ENCODE data around the gene ZNF445.

ZNF445 gene

DNA sequence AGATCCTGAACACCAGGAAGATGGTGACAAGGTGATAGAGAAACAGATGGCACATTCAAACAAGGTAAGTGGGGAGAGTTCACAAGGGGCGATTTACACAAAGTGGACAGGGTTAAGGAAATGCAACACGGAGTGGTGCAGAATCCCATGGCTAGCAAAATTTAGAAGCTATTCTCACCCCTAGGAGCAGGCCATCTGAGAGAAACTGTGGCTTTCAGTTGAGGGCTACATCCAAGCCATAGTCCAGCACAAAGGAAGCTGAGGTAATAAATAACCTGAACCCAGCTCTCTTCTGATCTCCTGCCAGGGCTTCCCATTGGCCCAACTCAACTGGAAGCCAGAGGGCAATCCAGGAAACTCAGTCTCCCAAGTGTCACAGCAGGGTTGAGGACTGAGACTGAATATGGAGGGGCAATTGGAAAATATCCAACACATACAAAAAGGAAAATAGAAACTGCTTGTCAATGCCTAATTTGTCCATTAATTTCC is 1.2 kb upstream of the ZNF445 start:
- H4K8ac ChIP-seq (ENCODE audit: low read length), result no peak overlapping the region
- H3K4me2 ChIP-seq (ENCODE audit: low read length, poor library complexity, severe bottlenecking), result no peak overlapping the region
- no peak overlapping the region for H3K27ac ChIP-seq (ENCODE audit: low read length, poor library complexity, severe bottlenecking)
- 88% methylated on average over 2 of the region's 2 CpGs for WGBS
- H3K9me3 ChIP-seq (ENCODE audit: control insufficient read depth, low read length), result no peaks in the 10 kb centered on the region
- no peak overlapping the region for H2BK5ac ChIP-seq (ENCODE audit: low read depth, low read length, poor library complexity, severe bottlenecking)
- no peak overlapping the region for H3K4ac ChIP-seq (ENCODE audit: low read depth in 1 of 2, low read length in 2 of 2)
- H3K36me3 ChIP-seq (ENCODE audit: control insufficient read depth in 1 of 2, insufficient read depth in 2 of 2, low read depth in 1 of 2, low read length in 2 of 2), result no peaks in the 10 kb centered on the region
- H3K4me3 ChIP-seq (ENCODE audit: insufficient read depth in 1 of 2, low read depth in 1 of 2, low read length in 2 of 2), result no peak overlapping the region
- H3K9ac ChIP-seq (ENCODE audit: low read length), result no peak overlapping the region
- H2BK15ac ChIP-seq (ENCODE audit: low read depth, poor library complexity, severe bottlenecking), result no peak overlapping the region
- no peak overlapping the region for H2AFZ ChIP-seq (ENCODE audit: low read depth, low read length)
- H2BK120ac ChIP-seq (ENCODE audit: low read depth, low read length), result no peak overlapping the region
- no peak overlapping the region for H3K14ac ChIP-seq (ENCODE audit: low read length in 2 of 2)
- H3K18ac ChIP-seq (ENCODE audit: low read depth in 1 of 2, low read length in 2 of 2), result no peak overlapping the region
- no peak overlapping the region for H3K23ac ChIP-seq (ENCODE audit: low read length in 2 of 2)
- H4K91ac ChIP-seq (ENCODE audit: low read length), result no peak overlapping the region
- no peak overlapping the region for H2BK12ac ChIP-seq (ENCODE audit: low read length in 2 of 2)
- peaks cover 2% of the 10 kb centered on the region for H3K79me1 ChIP-seq (replicated peaks; ENCODE audit: low read length, poor library complexity, severe bottlenecking)
- H3K4me1 ChIP-seq (ENCODE audit: control insufficient read depth, insufficient read depth, low read depth, low read length), result peaks cover 4% of the 10 kb centered on the region
- H2AK5ac ChIP-seq (ENCODE audit: low read length, severe bottlenecking), result no peak overlapping the region
- DNase-seq, result no peak
- no peaks in the 10 kb centered on the region for H3K27me3 ChIP-seq (ENCODE audit: control insufficient read depth in 1 of 2, insufficient read depth in 1 of 2, low read length in 2 of 2)

DNA sequence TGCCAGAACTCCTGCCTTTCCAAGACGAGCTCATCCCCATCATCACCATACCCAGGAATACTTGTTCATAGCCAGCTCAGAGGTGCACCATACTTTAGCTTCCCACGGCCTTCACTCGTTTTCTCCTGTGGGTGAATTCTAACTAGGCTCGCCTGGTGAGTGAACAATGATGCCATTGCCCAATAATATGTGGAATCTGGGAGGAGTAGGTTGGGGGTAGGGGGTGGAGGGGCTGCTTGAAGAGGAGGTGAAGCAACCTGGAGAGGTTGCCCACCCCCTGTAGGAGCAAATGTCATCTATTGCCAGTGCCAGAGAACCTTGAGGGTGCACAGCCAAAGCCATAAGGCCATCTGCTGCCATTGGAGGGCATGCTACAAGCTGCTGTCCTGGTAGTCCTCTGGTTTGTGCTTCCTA is 592 bp upstream of the ZNF445 start:
- Histone ChIP-seq H4K8ac (ENCODE audit: low read length) (peak overlapping the region; percentile 93), H4K91ac (ENCODE audit: low read length) (no peak overlapping the region), H3K4me1 (ENCODE audit: control insufficient read depth, insufficient read depth, low read depth, low read length) (peaks cover 4% of the 10 kb centered on the region), H3K79me1 (replicated peaks; ENCODE audit: low read length, poor library complexity, severe bottlenecking) (peaks cover 2% of the 10 kb centered on the region), H3K23ac (ENCODE audit: low read length in 2 of 2) (no peak overlapping the region), H3K9ac (ENCODE audit: low read length) (peak overlapping the region; percentile 87), H2BK12ac (ENCODE audit: low read length in 2 of 2) (peak overlapping the region in 1 of 2 experiments; percentile 21), H3K4me2 (ENCODE audit: low read length, poor library complexity, severe bottlenecking) (peak overlapping the region; percentile 67), H3K4ac (ENCODE audit: low read depth in 1 of 2, low read length in 2 of 2) (peak overlapping the region in 1 of 2 experiments; percentile 66), H2BK15ac (ENCODE audit: low read depth, poor library complexity, severe bottlenecking) (no peak overlapping the region), H3K27me3 (ENCODE audit: control insufficient read depth in 1 of 2, insufficient read depth in 1 of 2, low read length in 2 of 2) (no peaks in the 10 kb centered on the region), H2AK5ac (ENCODE audit: low read length, severe bottlenecking) (no peak overlapping the region), H3K27ac (ENCODE audit: low read length, poor library complexity, severe bottlenecking) (no peak overlapping the region), H2AFZ (ENCODE audit: low read depth, low read length) (peak overlapping the region; percentile 98), H2BK120ac (ENCODE audit: low read depth, low read length) (no peak overlapping the region), H3K4me3 (ENCODE audit: insufficient read depth in 1 of 2, low read depth in 1 of 2, low read length in 2 of 2) (peak overlapping the region in 1 of 2 experiments; percentile 82), H2BK5ac (ENCODE audit: low read depth, low read length, poor library complexity, severe bottlenecking) (no peak overlapping the region), H3K36me3 (ENCODE audit: control insufficient read depth in 1 of 2, insufficient read depth in 2 of 2, low read depth in 1 of 2, low read length in 2 of 2) (no peaks in the 10 kb centered on the region), H3K9me3 (ENCODE audit: control insufficient read depth, low read length) (no peaks in the 10 kb centered on the region), H3K18ac (ENCODE audit: low read depth in 1 of 2, low read length in 2 of 2) (no peak overlapping the region), H3K14ac (ENCODE audit: low read length in 2 of 2) (no peak overlapping the region)
- no peak for DNase-seq
- WGBS, result 82% methylated on average over 4 of the region's 4 CpGs

GRCh38 chr3:44476963-44477311 is 533 bp downstream of the ZNF445 start:
- DNase-seq, result no peak
- H3K79me1 ChIP-seq (replicated peaks; ENCODE audit: low read length, poor library complexity, severe bottlenecking), result peaks cover 6% of the 10 kb centered on the region
- peaks cover 4% of the 10 kb centered on the region for H3K4me1 ChIP-seq (ENCODE audit: control insufficient read depth, insufficient read depth, low read depth, low read length)
- no peak overlapping the region for H2BK5ac ChIP-seq (ENCODE audit: low read depth, low read length, poor library complexity, severe bottlenecking)
- H2BK12ac ChIP-seq (ENCODE audit: low read length in 2 of 2), result no peak overlapping the region
- no peaks in the 10 kb centered on the region for H3K36me3 ChIP-seq (ENCODE audit: control insufficient read depth in 1 of 2, insufficient read depth in 2 of 2, low read depth in 1 of 2, low read length in 2 of 2)
- H3K27ac ChIP-seq (ENCODE audit: low read length, poor library complexity, severe bottlenecking), result no peak overlapping the region
- WGBS, result no CpG with 5 or more reads among the region's 5 CpGs
- no peak overlapping the region for H3K4ac ChIP-seq (ENCODE audit: low read depth in 1 of 2, low read length in 2 of 2)
- no peak overlapping the region for H3K18ac ChIP-seq (ENCODE audit: low read depth in 1 of 2, low read length in 2 of 2)
- peak overlapping the region; percentile 56 for H3K4me2 ChIP-seq (ENCODE audit: low read length, poor library complexity, severe bottlenecking)
- H2AFZ ChIP-seq (ENCODE audit: low read depth, low read length), result no peak overlapping the region
- peak overlapping the region; percentile 87 for H3K9ac ChIP-seq (ENCODE audit: low read length)
- H4K8ac ChIP-seq (ENCODE audit: low read length), result no peak overlapping the region
- no peak overlapping the region for H3K23ac ChIP-seq (ENCODE audit: low read length in 2 of 2)
- no peaks in the 10 kb centered on the region for H3K9me3 ChIP-seq (ENCODE audit: control insufficient read depth, low read length)
- H3K27me3 ChIP-seq (ENCODE audit: control insufficient read depth in 1 of 2, insufficient read depth in 1 of 2, low read length in 2 of 2), result no peaks in the 10 kb centered on the region
- no peak overlapping the region for H3K14ac ChIP-seq (ENCODE audit: low read length in 2 of 2)
- no peak overlapping the region for H2AK5ac ChIP-seq (ENCODE audit: low read length, severe bottlenecking)
- H3K4me3 ChIP-seq (ENCODE audit: insufficient read depth in 1 of 2, low read depth in 1 of 2, low read length in 2 of 2), result peak overlapping the region; percentile 77 to 82
- H2BK120ac ChIP-seq (ENCODE audit: low read depth, low read length), result no peak overlapping the region
- H2BK15ac ChIP-seq (ENCODE audit: low read depth, poor library complexity, severe bottlenecking), result no peak overlapping the region
- H4K91ac ChIP-seq (ENCODE audit: low read length), result no peak overlapping the region

DNA sequence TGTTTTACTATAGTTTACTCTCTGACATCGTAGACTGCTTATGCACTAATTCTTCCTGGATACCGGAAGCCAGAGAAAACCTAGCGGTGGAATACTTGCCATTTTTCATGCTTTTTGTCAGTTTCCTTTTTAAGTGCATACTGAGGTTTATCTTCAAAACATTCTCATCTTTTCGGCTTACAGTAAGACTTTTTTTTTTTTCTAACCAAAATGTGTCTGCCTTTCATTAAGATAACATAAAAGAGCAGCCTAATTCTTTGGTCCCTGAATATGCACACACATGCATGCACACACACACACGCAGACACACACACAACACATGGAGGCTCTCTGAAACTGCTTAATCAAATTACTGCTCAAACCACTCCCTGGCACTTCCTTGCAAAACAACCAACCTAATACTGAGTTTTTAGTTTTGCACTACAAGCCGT is 1.3 kb downstream of the ZNF445 start:
- Histone ChIP-seq H3K27me3 (ENCODE audit: control insufficient read depth in 1 of 2, insufficient read depth in 1 of 2, low read length in 2 of 2) (no peaks in the 10 kb centered on the region), H3K9ac (ENCODE audit: low read length) (peak overlapping the region; percentile 87), H2BK12ac (ENCODE audit: low read length in 2 of 2) (no peak overlapping the region), H2BK15ac (ENCODE audit: low read depth, poor library complexity, severe bottlenecking) (no peak overlapping the region), H3K14ac (ENCODE audit: low read length in 2 of 2) (peak overlapping the region in 1 of 2 experiments; percentile 65), H3K36me3 (ENCODE audit: control insufficient read depth in 1 of 2, insufficient read depth in 2 of 2, low read depth in 1 of 2, low read length in 2 of 2) (no peaks in the 10 kb centered on the region), H2AFZ (ENCODE audit: low read depth, low read length) (no peak overlapping the region), H2AK5ac (ENCODE audit: low read length, severe bottlenecking) (no peak overlapping the region), H2BK5ac (ENCODE audit: low read depth, low read length, poor library complexity, severe bottlenecking) (no peak overlapping the region), H4K8ac (ENCODE audit: low read length) (no peak overlapping the region), H3K79me1 (replicated peaks; ENCODE audit: low read length, poor library complexity, severe bottlenecking) (peaks cover 7% of the 10 kb centered on the region), H4K91ac (ENCODE audit: low read length) (no peak overlapping the region), H3K23ac (ENCODE audit: low read length in 2 of 2) (no peak overlapping the region), H3K18ac (ENCODE audit: low read depth in 1 of 2, low read length in 2 of 2) (no peak overlapping the region), H3K4me2 (ENCODE audit: low read length, poor library complexity, severe bottlenecking) (peak overlapping the region; percentile 79), H2BK120ac (ENCODE audit: low read depth, low read length) (no peak overlapping the region), H3K9me3 (ENCODE audit: control insufficient read depth, low read length) (no peaks in the 10 kb centered on the region), H3K4me3 (ENCODE audit: insufficient read depth in 1 of 2, low read depth in 1 of 2, low read length in 2 of 2) (peak overlapping the region in 1 of 2 experiments; percentile 82), H3K4me1 (ENCODE audit: control insufficient read depth, insufficient read depth, low read depth, low read length) (peaks cover 4% of the 10 kb centered on the region), H3K4ac (ENCODE audit: low read depth in 1 of 2, low read length in 2 of 2) (no peak overlapping the region), H3K27ac (ENCODE audit: low read length, poor library complexity, severe bottlenecking) (peak overlapping the region; percentile 2)
- DNase-seq, result peak; percentile 64
- 52% methylated on average over 6 of the region's 6 CpGs for WGBS
